KMS-11 (cell line): ENCODE results near the gene LSM7.

ENCODE experiments used
- H2AFZ ChIP-seq: fragments of 200-600 bp; sonication (generic); 2 replicates; pipeline ENCODE4 v1.6.1; 2016; ENCODE audit warnings: antibody characterized with exemption, mixed run types, low read depth
- H3K27ac ChIP-seq: fragments of 200-600 bp; sonication (generic); 2 replicates; pipeline ENCODE4 v1.6.1; 2016; ENCODE audit warnings: mild to moderate bottlenecking, mixed run types
- H3K27me3 ChIP-seq: fragments of 200-600 bp; sonication (generic); 2 replicates; pipeline ENCODE4 v1.6.1; 2017; ENCODE audit warnings: mild to moderate bottlenecking, low read depth, mixed run types, moderate library complexity; ENCODE audit not compliant: insufficient read depth
- H3K36me3 ChIP-seq: fragments of 200-600 bp; sonication (generic); 2 replicates; pipeline ENCODE4 v1.6.1; 2017; ENCODE audit warnings: mild to moderate bottlenecking, mixed run types; ENCODE audit not compliant: insufficient read depth
- H3K4me1 ChIP-seq: fragments of 200-600 bp; sonication (generic); 2 replicates; pipeline ENCODE4 v1.6.1; 2016; ENCODE audit warnings: mild to moderate bottlenecking, low read depth, mixed run types; ENCODE audit not compliant: poor library complexity, severe bottlenecking
- H3K4me2 ChIP-seq: fragments of 200-600 bp; sonication (generic); 2 replicates; pipeline ENCODE4 v1.7.0; 2016; ENCODE audit warnings: mild to moderate bottlenecking, mixed run types
- H3K4me3 ChIP-seq: fragments of 200-600 bp; sonication (generic); IDR thresholded peaks from 2 replicates; pipeline ENCODE4 v1.6.1; 2017; ENCODE audit warnings: low read depth, low read length, mixed read lengths; ENCODE audit not compliant: insufficient read depth
- H3K79me2 ChIP-seq: fragments of 200-600 bp; sonication (generic); 2 replicates; pipeline ENCODE4 v1.6.1; 2016; ENCODE audit warnings: low read depth, mixed run types; ENCODE audit not compliant: insufficient read depth
- H3K9ac ChIP-seq: fragments of 200-600 bp; sonication (generic); 2 replicates; pipeline ENCODE4 v1.6.1; 2016; ENCODE audit warnings: mild to moderate bottlenecking, mixed run types
- H4K20me1 ChIP-seq: fragments of 200-600 bp; sonication (generic); 2 replicates; pipeline ENCODE4 v1.6.1; 2016; ENCODE audit warnings: mild to moderate bottlenecking, mixed run types; ENCODE audit not compliant: insufficient read depth
- CTCF ChIP-seq: fragments of 200-600 bp; sonication (generic); conservative IDR thresholded peaks from 2 replicates; pipeline ENCODE4 v1.6.1; 2017; ENCODE audit warnings: low read depth, mild to moderate bottlenecking, antibody characterized with exemption, low read length, moderate library complexity, mixed read lengths

Gene LSM7

GRCh38 chr19:2321565-2322283 lies 6.7 kb downstream of the LSM7 start:
- TF ChIP-seq CTCF, result no peak
- no peaks in the 10 kb centered on the region for H3K27me3 ChIP-seq
- H3K4me3 ChIP-seq, result no peak overlapping the region
- peaks cover 3% of the 10 kb centered on the region for H3K4me1 ChIP-seq
- H3K9ac ChIP-seq, result no peak overlapping the region
- H3K36me3 ChIP-seq, result no peaks in the 10 kb centered on the region
- no peak overlapping the region for H3K27ac ChIP-seq
- H4K20me1 ChIP-seq, result no peaks in the 10 kb centered on the region
- no peak overlapping the region for H2AFZ ChIP-seq
- no peak overlapping the region for H3K4me2 ChIP-seq
- H3K79me2 ChIP-seq, result peaks cover 4% of the 10 kb centered on the region

GRCh38 chr19:2320939-2321338 lies 7.4 kb downstream of the LSM7 start:
- TF ChIP-seq CTCF, result no peak
- Histone ChIP-seq H2AFZ (no peak overlapping the region), H3K36me3 (no peaks in the 10 kb centered on the region), H4K20me1 (no peaks in the 10 kb centered on the region), H3K27me3 (no peaks in the 10 kb centered on the region), H3K4me2 (no peak overlapping the region), H3K9ac (no peak overlapping the region), H3K79me2 (no peaks in the 10 kb centered on the region; the same call in 1 of the 2 replicates), H3K4me3 (no peak overlapping the region), H3K4me1 (no peaks in the 10 kb centered on the region), H3K27ac (no peak overlapping the region)

GRCh38 chr19:2320049-2320448 lies 8.3 kb downstream of the LSM7 start:
- Histone ChIP-seq H2AFZ (no peak overlapping the region), H3K4me1 (no peaks in the 10 kb centered on the region), H3K4me2 (no peak overlapping the region), H3K4me3 (no peak overlapping the region), H3K27ac (no peak overlapping the region), H3K79me2 (no peaks in the 10 kb centered on the region), H3K36me3 (no peaks in the 10 kb centered on the region), H3K9ac (no peak overlapping the region), H3K27me3 (no peaks in the 10 kb centered on the region), H4K20me1 (no peaks in the 10 kb centered on the region)
- TF ChIP-seq CTCF, result no peak

GRCh38 chr19:2319551-2319950 lies 8.8 kb downstream of the LSM7 start:
- no peak overlapping the region for H3K4me3 ChIP-seq
- H3K27me3 ChIP-seq, result no peaks in the 10 kb centered on the region; the same call in 1 of the 2 replicates
- H3K9ac ChIP-seq, result no peak overlapping the region
- no peaks in the 10 kb centered on the region for H3K36me3 ChIP-seq
- TF ChIP-seq CTCF, result no peak
- no peak overlapping the region for H3K27ac ChIP-seq
- no peaks in the 10 kb centered on the region for H3K4me1 ChIP-seq
- H3K4me2 ChIP-seq, result no peak overlapping the region
- H2AFZ ChIP-seq, result no peak overlapping the region
- no peaks in the 10 kb centered on the region for H4K20me1 ChIP-seq
- H3K79me2 ChIP-seq, result no peaks in the 10 kb centered on the region
